Caco-2 (cell line): ENCODE measurements around the gene PACS1. TPM values are rescaled to one million over a fixed set of nuclear protein-coding genes. Genes with fewer than 3 reads are reported as not detected.

Experiments
- BruUV-seq: library from RNA; stranded (reverse); fragments of 400-500 nt; replicated peaks from 2 replicates; lab custom pipeline; 2021; lab: Mats Ljungman, UMichigan
- CTCF ChIA-PET: fragments of 300-600 bp; sonication (Branson Sonifier 250); formaldehyde crosslinking; loops from one replicate; lab custom pipeline; 2022; ENCODE audit warnings: antibody characterized with exemption; lab: Charles Lee
- POLR2A ChIA-PET: fragments of 300-600 bp; sonication (Branson Sonifier 250); formaldehyde crosslinking; loops from one replicate; lab custom pipeline; 2022; ENCODE audit warnings: antibody characterized with exemption; lab: Charles Lee
- DNase-seq, 2 experiments: peaks; one replicate each; pipeline versions ENCODE4 v3.0.0 to v3.0.0-alpha.2; 2020 to 2022
- H3K27me3 ChIP-seq: replicated peaks from 2 replicates; pipeline ENCODE4 v1.6.0; 2011; ENCODE audit warnings: low read length; ENCODE audit not compliant: control insufficient read depth, insufficient read depth
- H3K36me3 ChIP-seq: 2 replicates; pipeline ENCODE4 v1.5.1; 2011; ENCODE audit warnings: low read length; ENCODE audit not compliant: control insufficient read depth, insufficient read depth
- H3K4me1 ChIP-seq: fragments of 250-450 bp; sonication (Bioruptor Pico); 2 replicates; pipeline ENCODE4 v1.5.1; 2020; ENCODE audit warnings: mild to moderate bottlenecking
- H3K4me3 ChIP-seq: 2 replicates; pipeline ENCODE4 v1.5.1; 2011; ENCODE audit warnings: low read depth, mild to moderate bottlenecking, control low read depth, low read length
- H3K9me3 ChIP-seq: fragments of 250-450 bp; sonication (Bioruptor Pico); 2 replicates; pipeline ENCODE4 v1.5.1; 2020; ENCODE audit warnings: mild to moderate bottlenecking, moderate library complexity
- H3K27ac Mint-ChIP-seq: one replicate; pipeline ENCODE4 v1.8.0; 2022; ENCODE audit warnings: mixed read lengths; ENCODE audit not compliant: unreplicated experiment
- H3K27me3 Mint-ChIP-seq: one replicate; pipeline ENCODE4 v1.8.0; 2022; ENCODE audit warnings: mixed read lengths; ENCODE audit not compliant: insufficient read depth, unreplicated experiment
- H3K36me3 Mint-ChIP-seq: one replicate; pipeline ENCODE4 v1.8.0; 2022; ENCODE audit warnings: mild to moderate bottlenecking, mixed read lengths; ENCODE audit not compliant: insufficient read depth, unreplicated experiment
- H3K4me1 Mint-ChIP-seq: one replicate; pipeline ENCODE4 v1.8.0; 2022; ENCODE audit warnings: low read depth, mixed read lengths; ENCODE audit not compliant: unreplicated experiment
- H3K4me3 Mint-ChIP-seq: one replicate; pipeline ENCODE4 v1.8.0; 2022; ENCODE audit warnings: mild to moderate bottlenecking, moderate library complexity, mixed read lengths; ENCODE audit not compliant: unreplicated experiment
- H3K9me3 Mint-ChIP-seq: one replicate; pipeline ENCODE4 v1.8.0; 2022; ENCODE audit warnings: mixed read lengths; ENCODE audit not compliant: unreplicated experiment
- CTCF ChIP-seq, 2 experiments: fragments of 200-600 bp in 1 of 2; IDR thresholded peaks; 1 replicate in 1 of 2; 2 replicates in 1 of 2; pipeline versions ENCODE4 v1.5.1 to v1.8.0; 2011 to 2022; ENCODE audit warnings: antibody characterized with exemption in 1 of 2, control low read depth in 1 of 2, inconsistent platforms in 1 of 2, low read depth in 1 of 2, low read length in 1 of 2, mild to moderate bottlenecking in 1 of 2, moderate library complexity in 1 of 2; ENCODE audit not compliant: insufficient read depth in 1 of 2, severe bottlenecking in 1 of 2, unreplicated experiment in 1 of 2
- intact Hi-C: fragments of 100-400 bp; cut with micrococcal nuclease; formaldehyde crosslinking; loops from one replicate; pipeline ENCODE4 v1.10.0; 2022; ENCODE audit not compliant: unreplicated experiment
- total RNA-seq: library from RNA; stranded (reverse); gene quantifications from 2 replicates; pipeline ENCODE4 v1.2.3, GENCODE V29; 2022

Gene PACS1
- total RNA-seq, 1 experiment from 2014 or later, result 82.2 TPM

GRCh38 chr11:66238786-66239413 lies 168.8 kb downstream of the PACS1 start:
- POLR2A ChIA-PET, result interaction anchor here (0.6 kb wide), 1 partner anchor 114 kb away, joined by 10 read pairs; no protein-coding TSS in a partner anchor
- CTCF ChIA-PET, result interaction anchor here (0.6 kb wide), 1 partner anchor 16 kb away, joined by 3 read pairs; no protein-coding TSS in a partner anchor
- Histone ChIP-seq H3K4me3 (no peak overlapping the region), H3K36me3 (no peaks in the 10 kb centered on the region), H3K4me1 (no peaks in the 10 kb centered on the region), H3K9me3 (no peaks in the 10 kb centered on the region), H3K27me3 (no peaks in the 10 kb centered on the region)
- H3K4me3 Mint-ChIP-seq, result no peak overlapping the region
- no peaks in the 10 kb centered on the region for H3K27me3 Mint-ChIP-seq
- intact Hi-C loops, result no loop called here
- H3K27ac Mint-ChIP-seq, result no peak overlapping the region
- BruUV-seq, result no TSS peak
- H3K9me3 Mint-ChIP-seq, result no peaks in the 10 kb centered on the region
- TF ChIP-seq CTCF (IDR thresholded peaks at IDR 0.05; ENCODE audit: insufficient read depth in 1 of 2, low read depth in 1 of 2, low read length in 1 of 2, severe bottlenecking in 1 of 2, unreplicated experiment in 1 of 2), result no peak
- no peaks in the 10 kb centered on the region for H3K4me1 Mint-ChIP-seq
- DNase-seq, result no peak
- peaks cover 59% of the 10 kb centered on the region for H3K36me3 Mint-ChIP-seq

GRCh38 chr11:66239511-66239910 lies 169.4 kb downstream of the PACS1 start:
- CTCF ChIA-PET, result no interaction called here
- Mint-ChIP-seq H3K4me1 (no peaks in the 10 kb centered on the region), H3K36me3 (peaks cover 59% of the 10 kb centered on the region), H3K4me3 (no peak overlapping the region), H3K9me3 (no peaks in the 10 kb centered on the region), H3K27me3 (no peaks in the 10 kb centered on the region), H3K27ac (no peak overlapping the region)
- H3K4me1 ChIP-seq, result no peaks in the 10 kb centered on the region
- TF ChIP-seq CTCF (IDR thresholded peaks at IDR 0.05; ENCODE audit: insufficient read depth in 1 of 2, low read depth in 1 of 2, low read length in 1 of 2, severe bottlenecking in 1 of 2, unreplicated experiment in 1 of 2), result no peak
- no peaks in the 10 kb centered on the region for H3K27me3 ChIP-seq
- H3K9me3 ChIP-seq, result no peaks in the 10 kb centered on the region
- POLR2A ChIA-PET, result no interaction called here
- intact Hi-C loops, result no loop called here
- no peak for DNase-seq
- H3K4me3 ChIP-seq, result no peak overlapping the region
- BruUV-seq, result no TSS peak
- H3K36me3 ChIP-seq, result no peaks in the 10 kb centered on the region

- no peak overlapping the region for H3K4me3 ChIP-seq
- Mint-ChIP-seq H3K4me1 (no peaks in the 10 kb centered on the region), H3K4me3 (no peak overlapping the region), H3K27me3 (no peaks in the 10 kb centered on the region), H3K36me3 (peaks cover 59% of the 10 kb centered on the region), H3K27ac (peak overlapping the region; percentile 11), H3K9me3 (no peaks in the 10 kb centered on the region)
- no peak for TF ChIP-seq CTCF (IDR thresholded peaks at IDR 0.05; ENCODE audit: insufficient read depth in 1 of 2, low read depth in 1 of 2, low read length in 1 of 2, severe bottlenecking in 1 of 2, unreplicated experiment in 1 of 2)
- BruUV-seq, result no TSS peak
- intact Hi-C loops, result no loop called here
- no peaks in the 10 kb centered on the region for H3K36me3 ChIP-seq
- CTCF ChIA-PET, result no interaction called here
- no peaks in the 10 kb centered on the region for H3K4me1 ChIP-seq
- DNase-seq, result no peak
- H3K9me3 ChIP-seq, result no peaks in the 10 kb centered on the region
- POLR2A ChIA-PET, result no interaction called here
- H3K27me3 ChIP-seq, result no peaks in the 10 kb centered on the region
These were observed 170.1 kb downstream of the PACS1 start for GRCh38 chr11:66239998-66240780.
